HL-60 (cell line): ENCODE data around the gene MRPL48.

Source experiments
- DNase-seq, 2 experiments: peaks; one replicate each; pipeline ENCODE4 v3.0.0-alpha.2; 2010 to 2020; ENCODE audit warnings: low read depth in 1 of 2, low spot score in 1 of 2
- H3K27ac ChIP-seq: fragments of 250-450 bp; sonication (Bioruptor Pico); replicated peaks from 2 replicates; pipeline ENCODE4 v1.5.1; 2020; ENCODE audit warnings: mild to moderate bottlenecking, moderate library complexity
- H3K27me3 ChIP-seq: fragments of 250-450 bp; sonication (Bioruptor Pico); 2 replicates; pipeline ENCODE4 v1.5.1; 2021; ENCODE audit warnings: mild to moderate bottlenecking, moderate library complexity; ENCODE audit not compliant: insufficient read depth, poor library complexity, severe bottlenecking
- H3K4me3 ChIP-seq: replicated peaks from 2 replicates; pipeline ENCODE4 v1.5.1; 2011; ENCODE audit warnings: mild to moderate bottlenecking, control low read depth, low read length; ENCODE audit not compliant: insufficient read depth
- CTCF ChIP-seq: IDR thresholded peaks from one replicate; pipeline ENCODE4 v1.5.1; 2011; ENCODE audit warnings: low read length, control low read depth, inconsistent platforms; ENCODE audit not compliant: insufficient read depth
- GABPA ChIP-seq: IDR thresholded peaks from 2 replicates; pipeline ENCODE4 v1.6.1; 2012; ENCODE audit warnings: low read depth
- POLR2AphosphoS5 ChIP-seq: IDR thresholded peaks from 2 replicates; pipeline ENCODE4 v1.6.1; 2012; ENCODE audit warnings: low read depth
- SPI1 ChIP-seq: IDR thresholded peaks from 2 replicates; pipeline ENCODE4 v1.6.1; 2012; ENCODE audit warnings: low read depth, mild to moderate bottlenecking, borderline replicate concordance
- TF ChIP-seq, protein P1 (sequence below): IDR thresholded peaks from 2 replicates; pipeline ENCODE4 v1.6.1; 2012; ENCODE audit warnings: low read depth; ENCODE audit not compliant: insufficient replicate concordance

MRPL48 gene

GRCh38 chr11:73889536-73889935, 101.9 kb downstream of the MRPL48 start:
- no peak overlapping the region for H3K4me3 ChIP-seq
- no peaks in the 10 kb centered on the region for H3K27me3 ChIP-seq

GRCh38 chr11:73893041-73893440, 105.4 kb downstream of the MRPL48 start:
- Histone ChIP-seq H3K27ac (no peak overlapping the region), H3K27me3 (no peaks in the 10 kb centered on the region), H3K4me3 (no peak overlapping the region)
- no peak for DNase-seq
- TF ChIP-seq, protein P1, sequence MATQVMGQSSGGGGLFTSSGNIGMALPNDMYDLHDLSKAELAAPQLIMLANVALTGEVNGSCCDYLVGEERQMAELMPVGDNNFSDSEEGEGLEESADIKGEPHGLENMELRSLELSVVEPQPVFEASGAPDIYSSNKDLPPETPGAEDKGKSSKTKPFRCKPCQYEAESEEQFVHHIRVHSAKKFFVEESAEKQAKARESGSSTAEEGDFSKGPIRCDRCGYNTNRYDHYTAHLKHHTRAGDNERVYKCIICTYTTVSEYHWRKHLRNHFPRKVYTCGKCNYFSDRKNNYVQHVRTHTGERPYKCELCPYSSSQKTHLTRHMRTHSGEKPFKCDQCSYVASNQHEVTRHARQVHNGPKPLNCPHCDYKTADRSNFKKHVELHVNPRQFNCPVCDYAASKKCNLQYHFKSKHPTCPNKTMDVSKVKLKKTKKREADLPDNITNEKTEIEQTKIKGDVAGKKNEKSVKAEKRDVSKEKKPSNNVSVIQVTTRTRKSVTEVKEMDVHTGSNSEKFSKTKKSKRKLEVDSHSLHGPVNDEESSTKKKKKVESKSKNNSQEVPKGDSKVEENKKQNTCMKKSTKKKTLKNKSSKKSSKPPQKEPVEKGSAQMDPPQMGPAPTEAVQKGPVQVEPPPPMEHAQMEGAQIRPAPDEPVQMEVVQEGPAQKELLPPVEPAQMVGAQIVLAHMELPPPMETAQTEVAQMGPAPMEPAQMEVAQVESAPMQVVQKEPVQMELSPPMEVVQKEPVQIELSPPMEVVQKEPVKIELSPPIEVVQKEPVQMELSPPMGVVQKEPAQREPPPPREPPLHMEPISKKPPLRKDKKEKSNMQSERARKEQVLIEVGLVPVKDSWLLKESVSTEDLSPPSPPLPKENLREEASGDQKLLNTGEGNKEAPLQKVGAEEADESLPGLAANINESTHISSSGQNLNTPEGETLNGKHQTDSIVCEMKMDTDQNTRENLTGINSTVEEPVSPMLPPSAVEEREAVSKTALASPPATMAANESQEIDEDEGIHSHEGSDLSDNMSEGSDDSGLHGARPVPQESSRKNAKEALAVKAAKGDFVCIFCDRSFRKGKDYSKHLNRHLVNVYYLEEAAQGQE = no peak
- TF ChIP-seq GABPA (no peak), POLR2AphosphoS5 (no peak), CTCF (no peak), SPI1 (no peak)

More at GRCh38 chr11:73889536-73889935, 101.9 kb downstream of the MRPL48 start:
- DNase-seq = no peak
- TF ChIP-seq GABPA = no peak
- TF ChIP-seq CTCF = no peak
- no peak for TF ChIP-seq SPI1
- no peak for TF ChIP-seq POLR2AphosphoS5
- TF ChIP-seq, protein P1 = no peak
- H3K27ac ChIP-seq = no peak overlapping the region

DNA sequence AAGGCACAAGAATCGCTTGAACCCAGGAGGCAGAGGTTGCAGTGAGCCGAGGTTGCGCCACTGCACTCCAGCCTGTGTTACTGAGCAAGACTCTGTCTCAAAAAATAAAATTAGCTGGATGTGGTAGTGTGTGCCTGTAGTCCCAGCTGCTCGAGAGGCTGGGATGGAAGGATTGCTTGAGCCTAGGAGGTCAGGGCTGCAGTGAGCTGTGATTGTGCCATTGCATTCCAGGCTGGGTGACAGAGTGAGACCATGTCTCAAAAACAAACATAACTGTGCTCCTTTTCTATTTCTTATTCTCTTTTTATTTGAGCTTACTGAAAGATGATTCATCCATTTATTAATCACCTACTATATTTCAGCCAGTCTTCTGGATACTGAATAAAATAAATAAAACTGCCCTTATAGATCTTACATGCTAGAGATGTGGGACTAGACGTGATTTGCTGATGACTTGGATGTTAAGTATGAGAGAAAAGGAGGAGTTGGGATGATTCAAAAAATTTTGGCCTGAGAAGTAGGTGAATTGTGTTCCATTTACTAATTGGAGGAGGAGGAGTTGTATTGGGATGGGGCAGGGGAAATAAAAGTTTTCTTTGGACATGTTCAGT, 107.2 kb downstream of the MRPL48 start:
- no peak for DNase-seq
- TF ChIP-seq GABPA (no peak), CTCF (no peak), POLR2AphosphoS5 (no peak), SPI1 (no peak)
- TF ChIP-seq, protein P1 = no peak
- Histone ChIP-seq H3K27me3 (no peaks in the 10 kb centered on the region), H3K4me3 (no peak overlapping the region), H3K27ac (no peak overlapping the region)
